IMR-90 (cell line): Measurements from ENCODE around the gene SEMA6A. TPM values are rescaled to one million over a fixed set of nuclear protein-coding genes. Genes with fewer than 3 reads are reported as not detected.

ENCODE experiments used
- ATAC-seq: fragments of 200-7000 bp; cut with Tn5 transposase; 2 replicates; pipeline ENCODE4 v1.9.1; 2020; ENCODE audit warnings: low read depth, mild to moderate bottlenecking, moderate library complexity
- BruUV-seq: library from RNA; stranded (reverse); fragments of 400-500 nt; replicated peaks from 2 replicates; lab custom pipeline; 2021; lab: Mats Ljungman, UMichigan
- CTCF ChIA-PET: fragments of 300-600 bp; formaldehyde crosslinking; extraction: SDS; loops from one replicate; lab custom pipeline; 2021; ENCODE audit warnings: antibody characterized with exemption; lab: Yijun Ruan, JAX
- POLR2A ChIA-PET: fragments of 300-600 bp; sonication (Branson Sonifier 250); formaldehyde crosslinking; loops from one replicate; lab custom pipeline; 2022; ENCODE audit warnings: antibody characterized with exemption; ENCODE audit not compliant: unreplicated experiment; lab: Charles Lee
- DNase-seq: peaks from one replicate; pipeline ENCODE4 v3.0.0; 2013
- H2AFZ ChIP-seq: replicated peaks from 2 replicates; pipeline ENCODE3; 2013; ENCODE audit warnings: low read length, mild to moderate bottlenecking; ENCODE audit not compliant: poor library complexity
- H2AK5ac ChIP-seq: 2 replicates; pipeline ENCODE4 v1.6.1; 2013; ENCODE audit warnings: low read depth, low read length, inconsistent platforms
- H2AK9ac ChIP-seq: replicated peaks from 2 replicates; pipeline ENCODE3; 2013; ENCODE audit warnings: mild to moderate bottlenecking, low read depth, low read length, moderate library complexity; ENCODE audit not compliant: poor library complexity
- H2BK120ac ChIP-seq: 2 replicates; pipeline ENCODE4 v1.6.1; 2013; ENCODE audit warnings: low read depth, low read length, inconsistent platforms
- H2BK15ac ChIP-seq: 3 replicates; pipeline ENCODE4 v1.6.1; 2013; ENCODE audit warnings: low read depth, low read length, inconsistent platforms
- H2BK20ac ChIP-seq: 2 replicates; pipeline ENCODE4 v1.6.1; 2013; ENCODE audit warnings: low read depth, mild to moderate bottlenecking, inconsistent platforms, low read length, moderate library complexity
- H2BK5ac ChIP-seq: 2 replicates; pipeline ENCODE4 v1.6.1; 2013; ENCODE audit warnings: mild to moderate bottlenecking, low read depth, low read length, inconsistent platforms; ENCODE audit not compliant: poor library complexity, severe bottlenecking
- H3K14ac ChIP-seq: replicated peaks from 2 replicates; pipeline ENCODE4 v1.6.1; 2013; ENCODE audit warnings: low read depth, low read length, inconsistent platforms
- H3K18ac ChIP-seq: 2 replicates; pipeline ENCODE4 v1.6.1; 2013; ENCODE audit warnings: low read depth, low read length, control low read depth
- H3K23ac ChIP-seq: 2 replicates; pipeline ENCODE4 v1.6.1; 2013; ENCODE audit warnings: low read depth, low read length, inconsistent platforms
- H3K27ac ChIP-seq: 2 replicates; pipeline ENCODE4 v1.5.1; 2013; ENCODE audit warnings: mild to moderate bottlenecking, control low read depth, low read length; ENCODE audit not compliant: insufficient read depth
- H3K27me3 ChIP-seq: 2 replicates; pipeline ENCODE4 v1.6.1; 2013; ENCODE audit warnings: low read length; ENCODE audit not compliant: control insufficient read depth, insufficient read depth
- H3K36me3 ChIP-seq: 2 replicates; pipeline ENCODE4 v1.6.1; 2013; ENCODE audit warnings: low read length, mixed read lengths; ENCODE audit not compliant: control insufficient read depth, insufficient read depth
- H3K4ac ChIP-seq: 2 replicates; pipeline ENCODE4 v1.6.1; 2013; ENCODE audit warnings: low read depth, low read length, inconsistent platforms
- H3K4me1 ChIP-seq: 2 replicates; pipeline ENCODE4 v1.6.1; 2013; ENCODE audit warnings: low read length, mixed read lengths; ENCODE audit not compliant: control insufficient read depth, insufficient read depth
- H3K4me2 ChIP-seq: 2 replicates; pipeline ENCODE4 v1.6.1; 2013; ENCODE audit warnings: low read depth, mild to moderate bottlenecking, control low read depth, low read length, moderate library complexity
- H3K4me3 ChIP-seq: 2 replicates; pipeline ENCODE4 v1.5.1; 2013; ENCODE audit warnings: low read depth, mild to moderate bottlenecking, control low read depth, low read length, moderate library complexity; ENCODE audit not compliant: insufficient read depth
- H3K56ac ChIP-seq: 2 replicates; pipeline ENCODE4 v1.6.1; 2013; ENCODE audit warnings: low read length, inconsistent platforms; ENCODE audit not compliant: insufficient read depth; ENCODE audit errors: extremely low read depth
- H3K79me1 ChIP-seq, 2 experiments: 2 replicates each; pipeline ENCODE4 v1.6.1; 2013; ENCODE audit warnings: low read length in 2 of 2, inconsistent platforms in 1 of 2, low read depth in 1 of 2
- H3K9ac ChIP-seq: 2 replicates; pipeline ENCODE4 v1.6.1; 2013; ENCODE audit warnings: low read depth, low read length, control low read depth
- H3K9me1 ChIP-seq: 2 replicates; pipeline ENCODE4 v1.6.1; 2013; ENCODE audit warnings: low read length, inconsistent platforms; ENCODE audit not compliant: insufficient read depth
- H3K9me3 ChIP-seq: 2 replicates; pipeline ENCODE4 v1.6.1; 2013; ENCODE audit warnings: low read length; ENCODE audit not compliant: control insufficient read depth, insufficient read depth
- H4K20me1 ChIP-seq: 2 replicates; pipeline ENCODE4 v1.6.1; 2013; ENCODE audit warnings: low read length, inconsistent platforms; ENCODE audit not compliant: insufficient read depth
- H4K5ac ChIP-seq: 2 replicates; pipeline ENCODE4 v1.6.1; 2013; ENCODE audit warnings: mild to moderate bottlenecking, low read depth, low read length, control low read depth
- H4K8ac ChIP-seq, 2 experiments: 2 replicates each; pipeline ENCODE4 v1.6.1; 2013; ENCODE audit warnings: low read depth in 2 of 2, low read length in 2 of 2, control low read depth in 1 of 2, inconsistent platforms in 1 of 2
- H4K91ac ChIP-seq: 2 replicates; pipeline ENCODE4 v1.6.1; 2013; ENCODE audit warnings: low read depth, low read length, inconsistent platforms; ENCODE audit not compliant: insufficient read depth
- BHLHE40 ChIP-seq: fragments of 150-350 bp; IDR thresholded peaks from 2 replicates; pipeline ENCODE4 v1.6.1; 2016; ENCODE audit warnings: mild to moderate bottlenecking, low read depth, low read length
- CEBPB ChIP-seq: IDR thresholded peaks from 2 replicates; pipeline ENCODE4 v1.6.1; 2012; ENCODE audit warnings: low read depth, low read length, improper control_type of control experiment
- CHD1 ChIP-seq: IDR thresholded peaks from 2 replicates; pipeline ENCODE4 v1.6.1; 2012; ENCODE audit warnings: low read depth, low read length, improper control_type of control experiment
- FOS ChIP-seq: fragments of 150-350 bp; IDR thresholded peaks from 2 replicates; pipeline ENCODE4 v1.6.1; 2016; ENCODE audit warnings: low read depth, low read length
- MAFK ChIP-seq: IDR thresholded peaks from 2 replicates; pipeline ENCODE4 v1.6.1; 2012; ENCODE audit warnings: low read depth, low read length, improper control_type of control experiment
- MAZ ChIP-seq: IDR thresholded peaks from 2 replicates; pipeline ENCODE4 v1.6.1; 2012; ENCODE audit warnings: low read depth, mild to moderate bottlenecking, low read length, improper control_type of control experiment, moderate library complexity, borderline replicate concordance
- MXI1 ChIP-seq: IDR thresholded peaks from 2 replicates; pipeline ENCODE4 v1.6.1; 2012; ENCODE audit warnings: low read depth, mild to moderate bottlenecking, low read length, moderate library complexity, borderline replicate concordance
- NFE2L2 ChIP-seq: fragments of 150-350 bp; IDR thresholded peaks from 2 replicates; pipeline ENCODE4 v1.6.1; 2016; ENCODE audit warnings: low read depth, mild to moderate bottlenecking, low read length
- POLR2A ChIP-seq: IDR thresholded peaks from 2 replicates; pipeline ENCODE4 v1.6.1; 2012; ENCODE audit warnings: mild to moderate bottlenecking, low read depth, low read length
- RAD21 ChIP-seq: IDR thresholded peaks from 2 replicates; pipeline ENCODE4 v1.6.1; 2012; ENCODE audit warnings: low read length, improper control_type of control experiment
- RCOR1 ChIP-seq: IDR thresholded peaks from 2 replicates; pipeline ENCODE4 v1.6.1; 2012; ENCODE audit warnings: mild to moderate bottlenecking, low read length, improper control_type of control experiment; ENCODE audit not compliant: insufficient replicate concordance
- RFX5 ChIP-seq: IDR thresholded peaks from 2 replicates; pipeline ENCODE4 v1.8.0; 2012; ENCODE audit warnings: low read depth, mild to moderate bottlenecking, low read length, moderate library complexity
- SMC3 ChIP-seq: fragments of 150-350 bp; IDR thresholded peaks from 2 replicates; pipeline ENCODE4 v1.6.1; 2016; ENCODE audit warnings: low read depth, mild to moderate bottlenecking, antibody characterized with exemption, low read length, moderate library complexity
- USF2 ChIP-seq: fragments of 150-350 bp; IDR thresholded peaks from 2 replicates; pipeline ENCODE4 v1.6.1; 2017; ENCODE audit warnings: mild to moderate bottlenecking, antibody characterized with exemption, low read length, low read depth
- WGBS, 2 experiments: methylation state at CpG; one replicate each; pipeline versions ENCODE4 v1.1.5 to v1.1.7; 2013; ENCODE audit warnings: missing lambda C conversion rate in 2 of 2; ENCODE audit not compliant: insufficient read length in 1 of 2; ENCODE audit errors: extremely low coverage in 2 of 2; 5-methylcytosine and 5-hydroxymethylcytosine counted together
- dilution Hi-C: fragments of 300-500 bp; cut with HindIII; formaldehyde crosslinking; loops from one replicate; pipeline ENCODE4 v1.14.3; 2018; ENCODE audit warnings: low sequenced_read_pairs; ENCODE audit not compliant: unreplicated experiment
- in situ Hi-C: fragments of 300-500 bp; cut with MboI; formaldehyde crosslinking; loops from 3 replicates; pipeline ENCODE4 v1.14.3; 2019; ENCODE audit warnings: low sequenced_read_pairs, inconsistent platforms, mixed read lengths
- intact Hi-C: fragments of 100-400 bp; cut with micrococcal nuclease; formaldehyde crosslinking; loops from 2 replicates; pipeline ENCODE4 v1.10.0; 2022
- polyA plus RNA-seq, 3 experiments: library from polyadenylated mRNA; depleted of rRNA; stranded (reverse); fragments of >200 nt; gene quantifications; 2 replicates each; pipeline ENCODE4 v1.2.3, GENCODE V29; 2012; ENCODE audit warnings: low replicate concordance in 1 of 3
- total RNA-seq: library from RNA; depleted of rRNA; stranded (reverse); fragments of >200 nt; gene quantifications from 2 replicates; pipeline ENCODE4 v1.2.3, GENCODE V29; 2012
- TF ChIP-seq, protein P1 (sequence below): conservative IDR thresholded peaks from 2 replicates; pipeline ENCODE4 v1.5.1; 2012; ENCODE audit warnings: mild to moderate bottlenecking, low read depth, low read length, improper control_type of control experiment
- TF ChIP-seq, protein P2 (sequence below): fragments of 150-350 bp; IDR thresholded peaks from 2 replicates; pipeline ENCODE4 v1.6.1; 2016; ENCODE audit warnings: low read depth, mild to moderate bottlenecking, low read length, moderate library complexity, borderline replicate concordance

The SEMA6A gene
- total and polyA plus RNA-seq, 2 of the 4 experiments (the other 2 are of a cell fraction): 0.27 to 0.36 TPM

- Histone ChIP-seq H2BK5ac (no peak overlapping the region), H3K27me3 (peaks cover 13% of the 10 kb centered on the region), H3K4me2 (no peak overlapping the region), H3K9me3 (no peaks in the 10 kb centered on the region), H2BK15ac (no peak overlapping the region), H2AK5ac (no peak overlapping the region), H2BK20ac (no peak overlapping the region), H4K20me1 (peaks cover 11% of the 10 kb centered on the region; the same call in 1 of the 2 replicates), H3K23ac (no peak overlapping the region), H3K9ac (no peak overlapping the region), H3K18ac (no peak overlapping the region), H3K56ac (no peak overlapping the region), H3K14ac (no peak overlapping the region), H3K79me1 (no peaks in the 10 kb centered on the region), H4K8ac (no peak overlapping the region), H3K4me1 (0 out of 2 replicates have a peak, but pooled peaks cover 2% of the 10 kb centered on the region), H4K91ac (no peak overlapping the region), H4K5ac (no peak overlapping the region), H2AK9ac (no peak overlapping the region), H3K4me3 (no peak overlapping the region), H3K4ac (no peak overlapping the region), H3K9me1 (peaks cover 9% of the 10 kb centered on the region; the same call in 1 of the 2 replicates), H3K27ac (no peak overlapping the region), H2AFZ (no peak overlapping the region), H2BK120ac (no peak overlapping the region), H3K36me3 (no peaks in the 10 kb centered on the region)
- in situ Hi-C loops: no loop called here
- dilution Hi-C loops: no loop called here
- DNase-seq: no peak
- CTCF ChIA-PET: no interaction called here
- intact Hi-C loops: no loop called here
- no TSS peak for BruUV-seq
- no CpG with 5 or more reads among the region's 3 CpGs for WGBS, 2 experiments
- ATAC-seq: no peak
- POLR2A ChIA-PET: no interaction called here
- no peak for TF ChIP-seq FOS
- no peak for TF ChIP-seq CEBPB
- TF ChIP-seq MAFK: no peak
- no peak for TF ChIP-seq POLR2A
- TF ChIP-seq, protein P1, sequence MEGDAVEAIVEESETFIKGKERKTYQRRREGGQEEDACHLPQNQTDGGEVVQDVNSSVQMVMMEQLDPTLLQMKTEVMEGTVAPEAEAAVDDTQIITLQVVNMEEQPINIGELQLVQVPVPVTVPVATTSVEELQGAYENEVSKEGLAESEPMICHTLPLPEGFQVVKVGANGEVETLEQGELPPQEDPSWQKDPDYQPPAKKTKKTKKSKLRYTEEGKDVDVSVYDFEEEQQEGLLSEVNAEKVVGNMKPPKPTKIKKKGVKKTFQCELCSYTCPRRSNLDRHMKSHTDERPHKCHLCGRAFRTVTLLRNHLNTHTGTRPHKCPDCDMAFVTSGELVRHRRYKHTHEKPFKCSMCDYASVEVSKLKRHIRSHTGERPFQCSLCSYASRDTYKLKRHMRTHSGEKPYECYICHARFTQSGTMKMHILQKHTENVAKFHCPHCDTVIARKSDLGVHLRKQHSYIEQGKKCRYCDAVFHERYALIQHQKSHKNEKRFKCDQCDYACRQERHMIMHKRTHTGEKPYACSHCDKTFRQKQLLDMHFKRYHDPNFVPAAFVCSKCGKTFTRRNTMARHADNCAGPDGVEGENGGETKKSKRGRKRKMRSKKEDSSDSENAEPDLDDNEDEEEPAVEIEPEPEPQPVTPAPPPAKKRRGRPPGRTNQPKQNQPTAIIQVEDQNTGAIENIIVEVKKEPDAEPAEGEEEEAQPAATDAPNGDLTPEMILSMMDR: no peak
- TF ChIP-seq RCOR1: no peak
- no peak for TF ChIP-seq MAZ
- TF ChIP-seq, protein P2, sequence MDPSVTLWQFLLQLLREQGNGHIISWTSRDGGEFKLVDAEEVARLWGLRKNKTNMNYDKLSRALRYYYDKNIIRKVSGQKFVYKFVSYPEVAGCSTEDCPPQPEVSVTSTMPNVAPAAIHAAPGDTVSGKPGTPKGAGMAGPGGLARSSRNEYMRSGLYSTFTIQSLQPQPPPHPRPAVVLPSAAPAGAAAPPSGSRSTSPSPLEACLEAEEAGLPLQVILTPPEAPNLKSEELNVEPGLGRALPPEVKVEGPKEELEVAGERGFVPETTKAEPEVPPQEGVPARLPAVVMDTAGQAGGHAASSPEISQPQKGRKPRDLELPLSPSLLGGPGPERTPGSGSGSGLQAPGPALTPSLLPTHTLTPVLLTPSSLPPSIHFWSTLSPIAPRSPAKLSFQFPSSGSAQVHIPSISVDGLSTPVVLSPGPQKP: no peak
- no peak for TF ChIP-seq USF2
- no peak for TF ChIP-seq CHD1
- TF ChIP-seq MXI1: no peak
- no peak for TF ChIP-seq NFE2L2
- no peak for TF ChIP-seq SMC3
- no peak for TF ChIP-seq BHLHE40
- no peak for TF ChIP-seq RFX5
- no peak for TF ChIP-seq RAD21
Observed at GRCh38 chr5:116449458-116449857, 125.2 kb downstream of the SEMA6A start.
